ENCODE results near the gene CC2D2B. TPM values are rescaled to one million over a fixed set of nuclear protein-coding genes. Genes with fewer than 3 reads are reported as not detected.

CC2D2B gene
- total RNA-seq, 1 donor from 2014 or later, result 0.18 TPM

DNA sequence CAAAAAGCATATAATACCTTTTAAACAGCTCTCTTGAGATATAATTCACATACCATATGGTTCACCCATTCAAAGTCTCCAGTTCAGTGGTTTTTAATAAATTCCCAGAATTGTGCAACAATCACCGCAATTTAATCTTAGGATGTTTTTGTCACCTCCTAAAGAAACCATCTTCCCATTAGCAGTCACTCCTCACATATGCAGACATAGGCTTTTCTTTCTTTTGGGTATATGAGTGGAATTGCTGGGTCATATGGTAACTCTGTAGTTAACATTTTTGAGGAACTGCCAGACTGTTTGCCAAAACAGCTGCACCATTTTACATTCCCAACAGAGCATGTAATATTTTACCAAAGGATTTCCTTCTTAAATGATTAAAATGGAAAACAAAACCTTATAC, 57.0 kb downstream of the CC2D2B start:
- no peaks in the 10 kb centered on the region for H3K9me3 ChIP-seq (ENCODE audit: insufficient read depth, low read depth, low read length)
- TF ChIP-seq EZH2 (IDR thresholded peaks at IDR 0.05; ENCODE audit: insufficient read depth, low read length), result no peak
- TF ChIP-seq, protein P1, sequence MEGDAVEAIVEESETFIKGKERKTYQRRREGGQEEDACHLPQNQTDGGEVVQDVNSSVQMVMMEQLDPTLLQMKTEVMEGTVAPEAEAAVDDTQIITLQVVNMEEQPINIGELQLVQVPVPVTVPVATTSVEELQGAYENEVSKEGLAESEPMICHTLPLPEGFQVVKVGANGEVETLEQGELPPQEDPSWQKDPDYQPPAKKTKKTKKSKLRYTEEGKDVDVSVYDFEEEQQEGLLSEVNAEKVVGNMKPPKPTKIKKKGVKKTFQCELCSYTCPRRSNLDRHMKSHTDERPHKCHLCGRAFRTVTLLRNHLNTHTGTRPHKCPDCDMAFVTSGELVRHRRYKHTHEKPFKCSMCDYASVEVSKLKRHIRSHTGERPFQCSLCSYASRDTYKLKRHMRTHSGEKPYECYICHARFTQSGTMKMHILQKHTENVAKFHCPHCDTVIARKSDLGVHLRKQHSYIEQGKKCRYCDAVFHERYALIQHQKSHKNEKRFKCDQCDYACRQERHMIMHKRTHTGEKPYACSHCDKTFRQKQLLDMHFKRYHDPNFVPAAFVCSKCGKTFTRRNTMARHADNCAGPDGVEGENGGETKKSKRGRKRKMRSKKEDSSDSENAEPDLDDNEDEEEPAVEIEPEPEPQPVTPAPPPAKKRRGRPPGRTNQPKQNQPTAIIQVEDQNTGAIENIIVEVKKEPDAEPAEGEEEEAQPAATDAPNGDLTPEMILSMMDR (IDR thresholded peaks at IDR 0.05; ENCODE audit: insufficient read depth, low read depth, low read length), result no peak
- H3K36me3 Mint-ChIP-seq (ENCODE audit: low read depth, unreplicated experiment), result no peaks in the 10 kb centered on the region
- no peaks in the 10 kb centered on the region for H3K36me3 ChIP-seq (ENCODE audit: insufficient read depth, low read length)
- H3K79me2 ChIP-seq (ENCODE audit: insufficient read depth, low read length), result no peaks in the 10 kb centered on the region
- no peaks in the 10 kb centered on the region for H3K27me3 ChIP-seq (ENCODE audit: insufficient read depth, low read length)
- H2AFZ ChIP-seq (ENCODE audit: low read depth, low read length), result no peak overlapping the region
- H3K4me3 ChIP-seq (ENCODE audit: insufficient read depth, low read depth, low read length), result no peak overlapping the region
- no peaks in the 10 kb centered on the region for H4K20me1 ChIP-seq (ENCODE audit: insufficient read depth, low read length)
- no peak overlapping the region for H3K27ac ChIP-seq (ENCODE audit: low read depth, low read length)
- DNase-seq (ENCODE audit: low read depth) (no peak), FAIRE-seq (no peak)
- H3K9me3 Mint-ChIP-seq (ENCODE audit: unreplicated experiment), result peaks cover 3% of the 10 kb centered on the region
- no peak overlapping the region for H3K27ac Mint-ChIP-seq (ENCODE audit: unreplicated experiment)
- H3K4me2 ChIP-seq (ENCODE audit: low read length), result no peak overlapping the region
- H3K27me3 Mint-ChIP-seq (ENCODE audit: low read depth, unreplicated experiment), result no peaks in the 10 kb centered on the region
- no peaks in the 10 kb centered on the region for H3K4me1 Mint-ChIP-seq (ENCODE audit: low read depth, unreplicated experiment)
- H3K4me3 Mint-ChIP-seq (ENCODE audit: unreplicated experiment), result no peak overlapping the region
- no peak overlapping the region for H3K9ac ChIP-seq (ENCODE audit: low read length)
- H3K4me1 ChIP-seq (ENCODE audit: insufficient read depth, low read length), result no peaks in the 10 kb centered on the region

DNA sequence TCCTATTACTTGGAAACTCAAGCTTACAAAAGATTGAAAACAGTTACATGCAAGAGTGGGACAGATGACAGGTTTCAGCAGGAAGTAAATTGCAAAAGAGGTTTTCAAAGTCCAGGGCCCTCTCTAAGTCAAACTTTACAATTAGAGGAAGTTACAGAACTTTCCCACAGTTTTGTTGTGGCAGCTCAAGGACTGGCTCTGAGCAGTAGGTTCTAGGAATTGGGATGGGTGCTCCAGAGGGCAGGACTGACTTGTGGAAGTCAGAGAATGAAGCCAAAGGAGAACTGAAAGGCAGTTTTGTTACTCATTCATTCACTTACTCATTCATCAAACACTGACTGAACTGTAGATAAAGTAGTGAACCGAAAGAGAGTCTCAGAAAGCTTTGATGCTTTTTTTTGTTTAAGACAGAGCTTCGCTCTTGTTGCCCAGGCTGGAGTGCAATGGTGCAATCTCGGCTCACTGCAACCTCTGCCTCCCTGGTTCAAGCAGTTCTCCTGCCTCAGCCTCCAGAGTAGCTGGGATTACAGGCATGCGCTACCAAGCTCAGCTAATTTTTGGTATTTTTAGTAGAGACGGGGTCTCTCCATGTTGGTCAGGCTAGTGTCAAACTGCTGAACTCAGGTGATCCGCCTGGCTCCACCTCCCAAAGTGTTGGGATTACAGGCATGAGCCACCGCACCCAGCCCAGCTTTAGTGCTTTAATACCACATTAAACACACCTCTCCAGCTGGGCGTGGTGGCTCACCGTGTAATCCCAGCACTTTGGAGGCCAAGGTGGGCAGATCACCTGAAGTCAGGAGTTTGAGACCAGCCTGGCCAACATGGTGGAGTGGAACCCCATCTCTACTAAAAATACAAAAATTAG, 68.8 kb downstream of the CC2D2B start:
- H3K9me3 Mint-ChIP-seq (ENCODE audit: unreplicated experiment), result no peaks in the 10 kb centered on the region
- DNase-seq (ENCODE audit: low read depth) (no peak), FAIRE-seq (no peak)
- Histone ChIP-seq H3K9me3 (ENCODE audit: insufficient read depth, low read depth, low read length) (no peaks in the 10 kb centered on the region), H3K4me2 (ENCODE audit: low read length) (no peak overlapping the region), H3K9ac (ENCODE audit: low read length) (no peak overlapping the region), H3K27me3 (ENCODE audit: insufficient read depth, low read length) (no peaks in the 10 kb centered on the region), H4K20me1 (ENCODE audit: insufficient read depth, low read length) (no peaks in the 10 kb centered on the region), H3K27ac (ENCODE audit: low read depth, low read length) (no peak overlapping the region), H3K79me2 (ENCODE audit: insufficient read depth, low read length) (no peaks in the 10 kb centered on the region), H2AFZ (ENCODE audit: low read depth, low read length) (no peak overlapping the region), H3K4me1 (ENCODE audit: insufficient read depth, low read length) (no peaks in the 10 kb centered on the region), H3K4me3 (ENCODE audit: insufficient read depth, low read depth, low read length) (no peak overlapping the region), H3K36me3 (ENCODE audit: insufficient read depth, low read length) (no peaks in the 10 kb centered on the region)
- TF ChIP-seq EZH2 (IDR thresholded peaks at IDR 0.05; ENCODE audit: insufficient read depth, low read length), result no peak
- H3K27me3 Mint-ChIP-seq (ENCODE audit: low read depth, unreplicated experiment), result peaks cover 6% of the 10 kb centered on the region
- H3K4me3 Mint-ChIP-seq (ENCODE audit: unreplicated experiment), result no peak overlapping the region
- H3K36me3 Mint-ChIP-seq (ENCODE audit: low read depth, unreplicated experiment), result no peaks in the 10 kb centered on the region
- no peaks in the 10 kb centered on the region for H3K4me1 Mint-ChIP-seq (ENCODE audit: low read depth, unreplicated experiment)
- no peak overlapping the region for H3K27ac Mint-ChIP-seq (ENCODE audit: unreplicated experiment)

DNA sequence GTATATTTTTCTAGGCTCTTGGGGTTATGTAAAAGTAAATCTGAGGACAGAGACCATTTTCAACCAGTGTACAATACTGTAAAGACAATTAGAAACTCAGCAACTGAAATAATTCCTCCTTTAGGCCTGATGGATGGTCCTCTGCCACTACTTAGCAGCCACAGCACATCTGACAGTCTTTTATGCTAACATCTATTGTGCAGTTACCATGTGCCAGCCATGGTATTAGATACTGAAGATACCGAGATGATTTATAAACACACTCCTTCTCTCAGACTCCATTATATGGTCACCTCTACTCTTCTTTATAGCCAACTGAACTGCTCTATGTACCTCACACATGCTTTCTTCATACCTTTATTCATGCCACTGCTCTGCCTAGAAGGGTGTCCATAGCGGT, 74.4 kb downstream of the CC2D2B start:
- H3K27me3 Mint-ChIP-seq (ENCODE audit: low read depth, unreplicated experiment), result no peaks in the 10 kb centered on the region
- no peaks in the 10 kb centered on the region for H3K9me3 ChIP-seq (ENCODE audit: insufficient read depth, low read depth, low read length)
- no peak overlapping the region for H3K4me3 Mint-ChIP-seq (ENCODE audit: unreplicated experiment)
- no peak overlapping the region for H3K4me3 ChIP-seq (ENCODE audit: insufficient read depth, low read depth, low read length)
- H3K36me3 Mint-ChIP-seq (ENCODE audit: low read depth, unreplicated experiment), result no peaks in the 10 kb centered on the region
- H3K27me3 ChIP-seq (ENCODE audit: insufficient read depth, low read length), result no peaks in the 10 kb centered on the region
- H3K79me2 ChIP-seq (ENCODE audit: insufficient read depth, low read length), result no peaks in the 10 kb centered on the region
- no peak overlapping the region for H3K27ac ChIP-seq (ENCODE audit: low read depth, low read length)
- no peak for DNase-seq (ENCODE audit: low read depth)
- no peak overlapping the region for H3K4me2 ChIP-seq (ENCODE audit: low read length)
- no peaks in the 10 kb centered on the region for H3K9me3 Mint-ChIP-seq (ENCODE audit: unreplicated experiment)
- no peaks in the 10 kb centered on the region for H4K20me1 ChIP-seq (ENCODE audit: insufficient read depth, low read length)
- H3K4me1 ChIP-seq (ENCODE audit: insufficient read depth, low read length), result no peaks in the 10 kb centered on the region
- no peak overlapping the region for H3K27ac Mint-ChIP-seq (ENCODE audit: unreplicated experiment)
- TF ChIP-seq, protein P1 (IDR thresholded peaks at IDR 0.05; ENCODE audit: insufficient read depth, low read depth, low read length), result no peak
- no peak for TF ChIP-seq EZH2 (IDR thresholded peaks at IDR 0.05; ENCODE audit: insufficient read depth, low read length)
- no peak overlapping the region for H2AFZ ChIP-seq (ENCODE audit: low read depth, low read length)
- FAIRE-seq, result no peak
- no peaks in the 10 kb centered on the region for H3K36me3 ChIP-seq (ENCODE audit: insufficient read depth, low read length)
- no peak overlapping the region for H3K9ac ChIP-seq (ENCODE audit: low read length)
- H3K4me1 Mint-ChIP-seq (ENCODE audit: low read depth, unreplicated experiment), result no peaks in the 10 kb centered on the region

All from astrocyte (in vitro differentiated cells and primary cell).